GM12874 (cell line): Measurements from ENCODE around the gene VIPR2.

Experiments used
- TF ChIP-seq, protein P1 (sequence below): IDR thresholded peaks from 2 replicates; pipeline ENCODE4 v1.5.1; 2011; ENCODE audit warnings: low read depth, mild to moderate bottlenecking, control low read depth, low read length, moderate library complexity; ENCODE audit not compliant: insufficient read depth

The VIPR2 gene

DNA sequence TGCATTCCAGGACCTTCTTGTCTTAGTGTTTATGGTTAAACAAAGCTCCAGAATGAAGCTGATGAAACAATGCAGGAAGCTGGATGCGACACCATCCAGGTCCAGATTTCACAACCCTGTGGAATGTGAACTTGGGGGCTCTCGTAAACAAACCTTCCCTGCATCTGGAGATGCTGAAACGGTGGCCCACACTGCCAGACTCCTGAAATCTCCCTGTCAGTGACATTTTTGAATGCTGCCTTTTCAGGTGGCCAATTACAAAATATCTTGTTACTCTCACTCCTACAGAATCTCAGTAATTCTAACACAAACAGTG, 18.8 kb downstream of the VIPR2 start:
- TF ChIP-seq, protein P1, sequence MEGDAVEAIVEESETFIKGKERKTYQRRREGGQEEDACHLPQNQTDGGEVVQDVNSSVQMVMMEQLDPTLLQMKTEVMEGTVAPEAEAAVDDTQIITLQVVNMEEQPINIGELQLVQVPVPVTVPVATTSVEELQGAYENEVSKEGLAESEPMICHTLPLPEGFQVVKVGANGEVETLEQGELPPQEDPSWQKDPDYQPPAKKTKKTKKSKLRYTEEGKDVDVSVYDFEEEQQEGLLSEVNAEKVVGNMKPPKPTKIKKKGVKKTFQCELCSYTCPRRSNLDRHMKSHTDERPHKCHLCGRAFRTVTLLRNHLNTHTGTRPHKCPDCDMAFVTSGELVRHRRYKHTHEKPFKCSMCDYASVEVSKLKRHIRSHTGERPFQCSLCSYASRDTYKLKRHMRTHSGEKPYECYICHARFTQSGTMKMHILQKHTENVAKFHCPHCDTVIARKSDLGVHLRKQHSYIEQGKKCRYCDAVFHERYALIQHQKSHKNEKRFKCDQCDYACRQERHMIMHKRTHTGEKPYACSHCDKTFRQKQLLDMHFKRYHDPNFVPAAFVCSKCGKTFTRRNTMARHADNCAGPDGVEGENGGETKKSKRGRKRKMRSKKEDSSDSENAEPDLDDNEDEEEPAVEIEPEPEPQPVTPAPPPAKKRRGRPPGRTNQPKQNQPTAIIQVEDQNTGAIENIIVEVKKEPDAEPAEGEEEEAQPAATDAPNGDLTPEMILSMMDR: no peak

DNA sequence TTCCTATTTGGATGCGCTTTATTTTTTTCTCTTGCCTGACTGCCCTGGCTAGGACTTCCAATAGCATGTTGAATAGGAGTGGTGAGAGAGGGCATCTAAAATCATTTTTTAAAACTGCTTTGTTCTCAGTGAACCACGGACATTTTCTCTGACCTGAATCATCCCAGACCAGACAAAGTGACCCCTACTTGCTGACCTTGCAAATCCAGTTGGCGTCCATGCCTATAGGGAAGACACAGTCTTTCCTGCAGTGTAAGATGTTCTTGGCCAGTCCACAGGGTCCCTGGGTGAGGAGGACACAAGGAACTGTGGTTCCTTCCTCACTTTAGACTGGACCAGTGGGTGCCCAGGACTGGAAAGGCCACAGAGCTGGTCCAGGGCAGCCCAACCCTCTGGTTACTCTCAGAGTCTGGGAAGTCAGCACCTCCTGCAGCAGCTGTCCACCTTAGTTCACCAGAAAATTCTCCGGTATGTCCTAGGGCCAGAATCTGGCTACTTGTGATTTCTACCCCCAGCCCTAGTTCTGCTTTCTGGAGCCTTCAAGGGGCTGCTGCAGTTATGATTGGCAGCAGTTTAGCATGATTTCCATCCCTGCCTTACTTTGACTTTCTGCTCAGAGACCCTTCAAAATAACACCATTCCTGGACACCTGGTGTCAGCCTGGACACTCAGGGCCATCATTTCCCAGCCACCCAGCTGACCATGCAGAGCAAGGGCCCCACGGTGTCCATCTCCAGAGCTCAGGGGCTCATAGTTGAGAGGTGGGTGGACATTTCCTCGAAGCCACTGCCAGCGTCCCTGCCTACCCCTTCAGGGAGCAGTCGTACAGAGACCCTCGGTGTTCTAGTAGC, 19.3 kb downstream of the VIPR2 start:
- TF ChIP-seq, protein P1: no peak

DNA sequence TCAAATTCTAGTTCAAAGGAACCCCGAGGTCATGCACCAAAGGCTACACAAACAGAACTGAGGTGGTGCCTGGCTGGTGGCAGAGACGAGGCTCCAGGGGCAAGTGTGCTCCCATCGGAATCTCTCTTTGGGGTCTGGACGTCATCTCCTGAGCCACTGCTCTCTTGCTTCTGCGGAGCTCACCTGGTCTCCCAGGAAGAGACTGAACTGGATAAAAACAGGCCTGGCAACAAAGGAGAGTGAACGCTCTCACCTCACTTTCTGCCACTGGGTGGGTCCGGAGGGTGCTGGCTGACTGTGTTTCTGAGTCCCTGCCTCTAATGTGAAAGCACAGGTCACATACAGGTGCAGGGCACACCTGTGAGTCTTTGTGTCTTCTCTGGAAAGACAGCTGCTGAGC, 22.4 kb downstream of the VIPR2 start:
- TF ChIP-seq, protein P1: no peak

DNA sequence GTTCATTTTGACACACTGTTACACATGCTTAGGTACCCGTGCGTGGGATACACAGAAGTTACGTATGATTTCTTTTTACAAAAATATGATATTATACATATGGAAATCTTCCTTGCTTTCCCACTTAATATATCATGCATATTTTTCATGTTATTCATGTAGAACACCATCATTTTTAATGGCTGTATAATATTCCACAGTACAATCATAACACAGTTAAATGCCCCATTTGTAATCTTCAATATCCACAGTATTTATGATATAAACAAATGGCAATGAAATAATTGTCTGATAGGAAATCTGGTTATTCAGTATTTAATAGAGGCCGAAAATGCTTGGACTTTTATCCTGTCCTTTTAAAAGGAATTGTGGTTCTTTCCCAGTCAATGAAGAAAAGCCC, 23.2 kb downstream of the VIPR2 start:
- TF ChIP-seq, protein P1: no peak

DNA sequence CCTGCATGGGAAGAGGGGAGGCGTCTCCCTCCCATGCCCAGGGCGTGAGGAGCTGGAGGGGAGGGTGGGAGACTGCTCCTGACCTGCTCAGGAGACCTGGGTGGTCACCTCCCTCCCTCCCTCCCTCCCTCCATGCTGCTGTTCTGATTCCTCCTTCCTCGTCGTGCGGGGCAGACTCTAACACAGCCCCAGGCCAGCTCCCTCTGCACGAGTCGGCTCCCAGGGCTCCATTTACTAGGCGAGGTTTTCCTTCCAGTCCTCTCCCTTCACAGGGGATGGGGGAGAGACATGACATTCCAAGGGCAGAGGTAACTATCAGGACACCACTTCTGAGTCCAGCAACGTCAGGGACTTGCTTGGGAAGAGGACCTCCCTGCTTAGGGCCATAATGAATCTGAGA, 23.6 kb downstream of the VIPR2 start:
- TF ChIP-seq, protein P1: no peak

DNA sequence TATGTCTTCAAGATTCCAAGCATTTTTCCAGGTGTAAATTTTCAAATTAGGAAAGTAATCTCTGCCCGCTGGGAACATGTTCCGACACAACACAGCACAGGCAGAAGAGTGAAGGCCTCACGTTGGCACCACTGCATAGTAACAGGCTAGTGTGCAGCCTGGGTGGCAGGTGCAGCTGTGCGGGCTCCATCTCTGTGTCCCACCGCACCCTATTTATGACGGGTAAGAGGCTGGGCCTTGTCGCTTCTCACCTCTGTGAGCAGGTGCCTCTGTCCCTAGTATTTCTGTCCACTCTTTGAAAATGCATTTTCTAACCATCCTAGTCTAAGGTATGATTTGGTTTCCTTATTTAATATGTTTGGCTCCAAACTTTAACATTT, 24.1 kb downstream of the VIPR2 start:
- TF ChIP-seq, protein P1: no peak

DNA sequence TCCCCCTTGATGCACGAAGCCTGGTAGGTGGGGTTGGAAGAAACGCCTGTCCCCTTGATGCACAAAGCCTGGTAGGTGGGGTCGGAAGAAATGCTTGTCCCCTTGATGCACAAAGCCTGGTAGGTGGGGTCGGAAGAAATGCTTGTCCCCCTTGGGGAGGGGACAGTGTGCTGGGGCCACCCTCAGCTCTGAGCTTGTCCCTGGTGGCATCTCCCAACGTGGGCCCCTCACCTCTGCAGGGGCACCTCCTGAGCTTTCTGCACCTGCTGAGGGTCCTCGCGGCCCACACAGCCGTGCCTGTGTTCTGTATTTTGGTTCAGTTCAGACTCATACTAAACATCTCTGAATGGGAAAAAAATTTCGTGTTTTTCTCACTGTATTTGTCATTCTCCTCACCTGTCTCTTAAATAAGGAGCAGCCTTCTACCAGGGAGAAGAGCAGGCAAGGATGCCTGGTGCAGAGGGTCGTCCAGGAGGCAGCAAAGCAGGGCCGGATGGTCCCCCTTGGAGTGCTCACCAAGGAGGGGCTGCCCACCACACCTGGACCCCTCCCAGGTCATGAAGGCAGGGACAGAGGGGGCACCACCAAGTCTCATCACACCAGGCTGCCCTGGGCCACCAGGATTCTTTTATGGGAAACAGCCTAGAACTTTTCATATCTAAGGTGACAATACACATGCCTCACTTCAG, 24.7 kb downstream of the VIPR2 start:
- TF ChIP-seq, protein P1: no peak
